ENCODE data around the gene CNOT6L. TPM values are rescaled to one million over a fixed set of nuclear protein-coding genes. Genes with fewer than 3 reads are reported as not detected.
A peak's percentile ranks its signal among the peaks of the same experiment; 100 is the strongest.
"Not testable (repeated sequence)": the region's sequence is repeated elsewhere in the genome, so short reads cannot be mapped to it uniquely, and the experiment has no call there.

CNOT6L gene
- total RNA-seq, 1 experiment from 2014 or later, result 31.9 TPM

DNA sequence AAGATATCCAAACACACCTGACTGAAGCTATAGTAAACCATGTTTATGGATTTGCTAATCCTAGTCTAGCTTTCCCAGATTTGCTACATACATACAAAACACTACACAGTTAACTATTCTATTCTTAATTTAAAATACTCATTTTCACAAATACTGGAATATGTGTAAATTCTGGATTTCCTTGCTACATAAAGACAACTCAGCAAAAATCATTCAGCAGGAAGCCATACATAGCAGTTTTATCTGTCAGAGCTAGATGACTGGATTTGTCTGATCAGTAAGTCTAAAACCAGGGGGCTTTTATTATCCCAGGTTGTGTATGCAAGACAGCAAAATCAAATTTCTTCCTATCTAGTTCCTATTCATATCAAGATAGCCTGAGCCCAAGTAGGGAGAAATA is 98.1 kb downstream of the CNOT6L start:
- Histone ChIP-seq H3K4me3 (no peak overlapping the region), H3K27ac (no peak overlapping the region), H3K27me3 (no peaks in the 10 kb centered on the region), H3K4me1 (no peaks in the 10 kb centered on the region), H3K9me3 (replicated peaks) (no peaks in the 10 kb centered on the region), H3K36me3 (peaks cover 35% of the 10 kb centered on the region)
- no peak for DNase-seq

DNA sequence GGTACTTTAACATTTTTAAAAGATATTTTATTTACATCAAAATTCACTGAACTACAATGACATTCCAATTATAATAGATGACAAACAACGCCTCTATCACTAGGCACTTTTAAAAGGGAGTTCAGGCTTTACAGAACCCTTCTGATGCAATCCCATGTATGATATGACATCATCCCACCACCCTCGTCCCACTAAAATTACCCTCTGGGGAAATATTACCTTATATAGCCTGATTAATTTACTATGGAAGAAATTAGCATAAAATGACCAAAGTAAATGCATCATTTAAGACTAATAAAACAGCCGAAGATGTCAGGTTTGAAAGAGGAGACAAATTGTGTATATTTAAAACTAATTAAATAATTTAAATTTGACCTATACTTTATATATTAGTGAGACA is 100.7 kb downstream of the CNOT6L start:
- not testable (repeated sequence) for H3K27ac ChIP-seq; H3K9me3 ChIP-seq (replicated peaks); H3K4me1 ChIP-seq; H3K27me3 ChIP-seq; DNase-seq; H3K4me3 ChIP-seq
- peaks cover 46% of the 10 kb centered on the region for H3K36me3 ChIP-seq

DNA sequence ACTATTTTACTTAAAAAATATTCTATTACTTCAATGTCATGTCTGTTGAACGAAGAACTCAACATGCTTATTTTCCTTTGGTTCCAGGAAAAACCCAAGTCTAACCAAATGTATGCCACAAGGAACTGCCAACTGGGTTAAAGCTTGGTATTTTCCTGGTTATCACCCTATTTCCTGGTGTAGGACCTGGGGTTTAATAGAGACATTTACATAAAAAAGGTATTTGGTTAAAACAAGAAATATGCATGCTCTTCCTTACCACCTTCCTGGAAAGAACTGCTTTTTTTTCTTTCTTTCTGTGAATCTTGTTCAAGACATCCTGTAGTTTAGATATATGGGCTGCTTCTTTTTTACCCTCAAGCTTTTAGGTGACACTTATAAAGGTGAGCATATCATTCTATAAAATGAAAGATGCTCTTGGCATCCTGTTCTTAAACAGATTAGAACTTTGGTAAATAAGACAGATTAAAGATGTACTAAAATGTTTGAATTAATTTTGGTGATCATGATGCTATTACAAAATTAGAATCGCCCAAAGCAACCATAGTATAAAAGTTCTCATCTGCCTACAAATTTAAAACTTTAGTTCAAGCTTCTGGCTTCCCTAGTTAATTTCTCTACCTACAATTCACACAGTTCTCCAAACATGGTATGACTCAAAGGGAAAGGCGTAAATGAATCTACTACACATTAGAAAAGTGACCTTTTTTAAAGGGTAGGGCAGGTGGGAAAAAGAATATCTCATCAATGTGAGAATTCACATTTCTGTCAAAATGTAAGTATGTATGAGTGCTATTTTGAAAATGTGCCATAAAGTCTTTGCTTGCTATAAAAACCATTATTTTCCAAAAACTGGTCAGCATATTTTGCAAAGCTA is 103.5 kb downstream of the CNOT6L start:
- peaks cover 29% of the 10 kb centered on the region for H3K36me3 ChIP-seq
- H3K27me3 ChIP-seq, result no peaks in the 10 kb centered on the region
- no peak overlapping the region for H3K4me3 ChIP-seq
- H3K9me3 ChIP-seq (replicated peaks), result no peaks in the 10 kb centered on the region
- H3K27ac ChIP-seq, result no peak overlapping the region
- DNase-seq, result no peak
- H3K4me1 ChIP-seq, result no peaks in the 10 kb centered on the region

DNA sequence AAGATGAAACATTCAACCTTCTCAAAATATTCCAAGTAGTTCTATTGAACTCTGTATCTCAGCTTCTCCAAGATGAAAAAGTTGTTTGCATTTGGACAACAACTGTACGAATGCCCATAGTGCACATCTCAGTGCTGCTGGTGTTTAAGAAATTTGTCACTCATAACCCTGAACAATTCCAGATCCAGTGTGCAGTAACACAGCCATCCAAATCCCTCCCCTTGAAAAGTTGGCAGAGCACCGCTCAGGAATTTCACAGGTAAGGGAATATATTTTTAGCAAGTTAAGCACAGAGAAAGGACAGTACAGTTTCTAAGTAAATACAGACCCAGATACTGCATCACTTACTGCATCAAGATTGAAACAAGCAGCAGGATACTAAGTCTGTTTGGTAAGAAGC is 104.7 kb downstream of the CNOT6L start:
- no peak overlapping the region for H3K27ac ChIP-seq

DNA sequence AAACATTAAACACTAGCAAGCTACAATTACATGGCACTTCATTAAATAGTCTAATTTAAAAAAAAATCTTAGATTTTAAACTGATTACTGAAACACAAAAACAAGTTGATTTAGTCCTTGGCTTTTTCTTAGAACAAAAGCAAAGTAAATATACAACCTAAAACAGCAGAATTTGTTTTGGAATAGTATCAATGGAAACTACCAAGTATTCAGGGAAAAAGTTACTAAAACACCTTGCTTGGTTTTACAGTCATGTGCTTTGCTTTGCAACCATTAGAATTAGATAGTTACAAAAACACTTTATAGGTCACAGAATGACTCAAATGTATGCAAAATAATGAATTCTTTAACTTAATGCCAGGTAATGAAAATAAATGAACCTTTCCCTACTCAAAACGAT is 105.3 kb downstream of the CNOT6L start:
- Histone ChIP-seq H3K27ac (no peak overlapping the region), H3K4me1 (no peaks in the 10 kb centered on the region), H3K9me3 (replicated peaks) (no peaks in the 10 kb centered on the region), H3K36me3 (peaks cover 22% of the 10 kb centered on the region), H3K4me3 (no peak overlapping the region), H3K27me3 (no peaks in the 10 kb centered on the region)
- no peak for DNase-seq

More for the DNA sequence above, 104.7 kb downstream of the CNOT6L start:
- no peaks in the 10 kb centered on the region for H3K9me3 ChIP-seq (replicated peaks)
- H3K4me3 ChIP-seq, result no peak overlapping the region
- H3K4me1 ChIP-seq, result no peaks in the 10 kb centered on the region
- no peaks in the 10 kb centered on the region for H3K27me3 ChIP-seq
- peaks cover 24% of the 10 kb centered on the region for H3K36me3 ChIP-seq
- no peak for DNase-seq

DNA sequence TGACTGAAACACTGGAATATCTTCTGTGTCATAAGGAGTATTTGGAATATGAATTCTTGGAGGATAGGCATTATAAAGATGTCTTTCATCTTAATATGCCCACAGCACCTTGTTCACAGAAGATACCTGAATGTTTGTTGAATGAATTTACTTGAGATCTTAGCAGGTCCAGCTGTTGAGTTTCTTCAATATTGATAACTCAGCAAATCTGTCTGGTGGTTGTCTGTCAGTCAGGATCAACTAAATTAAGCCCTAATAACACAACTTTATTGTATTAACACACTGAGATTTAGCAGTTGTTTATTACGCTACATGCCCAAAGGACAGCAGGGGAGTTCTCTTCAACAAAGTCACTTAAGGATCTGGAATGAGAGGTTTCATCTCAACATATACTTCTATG is 106.5 kb downstream of the CNOT6L start:
- Histone ChIP-seq H3K9me3 (replicated peaks) (no peaks in the 10 kb centered on the region), H3K27me3 (no peaks in the 10 kb centered on the region), H3K36me3 (peaks cover 22% of the 10 kb centered on the region), H3K4me1 (no peaks in the 10 kb centered on the region), H3K4me3 (no peak overlapping the region), H3K27ac (no peak overlapping the region)
- no peak for DNase-seq

DNA sequence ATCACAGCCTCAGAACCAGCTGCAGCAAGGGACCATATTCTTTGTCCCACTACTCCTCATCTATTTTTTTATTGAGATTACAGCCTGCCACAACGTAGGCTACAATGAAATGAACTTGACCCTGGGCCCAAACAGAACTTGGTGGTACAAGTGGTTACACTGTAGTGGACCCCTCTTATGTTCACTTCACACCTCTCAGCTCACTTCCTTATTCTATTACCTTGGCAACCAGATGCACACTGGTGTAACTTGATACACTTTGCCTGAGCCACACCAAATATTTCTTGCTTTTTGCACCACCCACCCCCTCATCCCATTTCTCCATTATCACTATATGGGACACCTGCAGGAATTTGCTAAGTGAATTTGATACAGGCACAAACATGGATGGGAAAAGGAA is 107.7 kb downstream of the CNOT6L start:
- no peak for DNase-seq
- no peaks in the 10 kb centered on the region for H3K9me3 ChIP-seq (replicated peaks)
- H3K4me3 ChIP-seq, result no peak overlapping the region
- H3K27ac ChIP-seq, result no peak overlapping the region
- H3K4me1 ChIP-seq, result no peaks in the 10 kb centered on the region
- H3K36me3 ChIP-seq, result peaks cover 17% of the 10 kb centered on the region
- H3K27me3 ChIP-seq, result no peaks in the 10 kb centered on the region

DNA sequence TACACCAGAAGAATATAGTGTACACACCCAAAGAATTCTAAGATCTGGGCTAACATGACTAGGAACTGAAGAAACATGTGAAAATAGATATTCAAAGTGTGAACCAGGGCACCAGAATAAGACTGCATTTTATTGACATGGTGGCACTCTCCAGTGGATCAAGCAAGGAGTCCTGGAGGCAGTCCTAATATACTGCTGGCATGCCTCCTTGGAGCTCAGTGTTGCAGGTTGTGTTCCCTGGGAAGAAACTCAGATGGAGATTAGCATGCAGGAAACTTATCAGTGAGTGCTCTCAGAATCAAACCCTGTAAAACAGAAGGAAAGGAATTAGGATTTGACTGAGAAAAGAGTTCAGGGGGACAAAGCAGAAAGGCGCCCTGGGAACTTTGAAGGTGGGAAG is 108.5 kb downstream of the CNOT6L start:
- no peak for DNase-seq
- H3K36me3 ChIP-seq, result peaks cover 11% of the 10 kb centered on the region
- no peak overlapping the region for H3K27ac ChIP-seq
- H3K4me3 ChIP-seq, result no peak overlapping the region
- H3K4me1 ChIP-seq, result no peaks in the 10 kb centered on the region
- H3K27me3 ChIP-seq, result no peaks in the 10 kb centered on the region
- no peaks in the 10 kb centered on the region for H3K9me3 ChIP-seq (replicated peaks)

DNA sequence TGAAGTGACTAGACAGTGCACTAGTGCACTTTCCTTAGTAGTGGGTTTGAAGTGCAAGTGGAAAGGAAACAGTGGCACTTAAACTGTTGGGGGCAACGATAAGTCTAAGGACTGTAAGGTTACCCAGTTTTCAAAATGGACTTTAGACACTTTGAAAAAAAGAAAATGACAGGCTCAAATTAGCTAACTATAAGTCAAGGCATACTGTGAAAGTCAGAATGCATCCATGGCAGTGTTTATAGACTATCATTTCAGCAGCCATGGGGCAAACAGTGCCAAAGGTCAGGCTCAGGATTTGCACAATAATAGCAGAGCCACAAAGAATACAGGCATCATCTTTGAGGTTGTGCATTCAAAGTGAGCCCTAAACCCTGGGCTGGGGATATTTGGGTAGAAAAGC is 109.1 kb downstream of the CNOT6L start:
- DNase-seq, result no peak

DNA sequence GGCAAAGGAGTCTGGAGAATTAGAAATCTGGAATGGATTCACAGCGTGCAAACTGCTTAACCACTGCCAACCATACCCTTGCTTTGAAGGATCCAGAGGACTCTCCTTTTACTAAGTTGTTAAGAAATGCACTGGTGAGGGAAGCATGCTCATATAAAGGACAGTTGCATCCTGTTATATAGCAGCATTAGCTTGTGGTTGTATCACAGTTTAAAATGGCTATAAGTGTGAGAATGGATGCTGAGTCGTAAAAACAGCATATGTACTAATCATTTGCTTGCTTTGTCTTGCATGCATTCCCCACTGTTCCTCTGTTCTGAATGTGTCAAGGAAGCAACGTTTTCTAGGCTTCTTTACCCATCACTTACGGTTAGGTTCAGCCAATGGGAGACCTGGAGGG is 112.5 kb downstream of the CNOT6L start:
- H3K27ac ChIP-seq, result no peak overlapping the region
- no peaks in the 10 kb centered on the region for H3K27me3 ChIP-seq
- no peak for DNase-seq
- H3K9me3 ChIP-seq (replicated peaks), result no peaks in the 10 kb centered on the region
- no peaks in the 10 kb centered on the region for H3K36me3 ChIP-seq
- peaks cover 2% of the 10 kb centered on the region for H3K4me1 ChIP-seq
- H3K4me3 ChIP-seq, result no peak overlapping the region

More for the DNA sequence above, 109.1 kb downstream of the CNOT6L start:
- H3K4me1 ChIP-seq, result no peaks in the 10 kb centered on the region
- peaks cover 7% of the 10 kb centered on the region; the same call in 1 of the 2 replicates for H3K36me3 ChIP-seq
- no peak overlapping the region for H3K27ac ChIP-seq
- no peaks in the 10 kb centered on the region for H3K9me3 ChIP-seq (replicated peaks)
- H3K27me3 ChIP-seq, result no peaks in the 10 kb centered on the region
- no peak overlapping the region for H3K4me3 ChIP-seq

DNA sequence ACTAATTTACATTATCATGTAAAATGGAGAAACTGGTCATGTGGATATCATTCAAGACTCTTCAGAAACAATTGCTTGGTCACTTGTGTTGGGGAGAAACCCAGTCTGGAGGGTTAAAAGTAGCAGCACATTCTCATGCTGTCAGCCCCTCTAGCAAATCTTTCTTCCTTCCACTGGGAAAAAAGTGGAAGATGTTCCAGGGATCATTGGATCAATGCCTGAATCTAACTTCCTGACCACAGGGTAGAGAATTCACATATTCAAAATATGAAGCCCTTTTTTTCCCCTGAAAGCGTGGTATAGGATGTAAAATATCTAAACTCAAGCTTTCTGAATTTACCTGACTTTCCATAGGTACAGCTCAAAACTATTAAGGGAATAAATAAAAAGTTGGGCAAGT is 115.5 kb downstream of the CNOT6L start:
- no peak for DNase-seq
- no peaks in the 10 kb centered on the region for H3K27me3 ChIP-seq
- H3K36me3 ChIP-seq, result no peaks in the 10 kb centered on the region
- H3K27ac ChIP-seq, result no peak overlapping the region
- H3K4me3 ChIP-seq, result no peak overlapping the region
- H3K9me3 ChIP-seq (replicated peaks), result no peaks in the 10 kb centered on the region
- peaks cover 26% of the 10 kb centered on the region for H3K4me1 ChIP-seq

DNA sequence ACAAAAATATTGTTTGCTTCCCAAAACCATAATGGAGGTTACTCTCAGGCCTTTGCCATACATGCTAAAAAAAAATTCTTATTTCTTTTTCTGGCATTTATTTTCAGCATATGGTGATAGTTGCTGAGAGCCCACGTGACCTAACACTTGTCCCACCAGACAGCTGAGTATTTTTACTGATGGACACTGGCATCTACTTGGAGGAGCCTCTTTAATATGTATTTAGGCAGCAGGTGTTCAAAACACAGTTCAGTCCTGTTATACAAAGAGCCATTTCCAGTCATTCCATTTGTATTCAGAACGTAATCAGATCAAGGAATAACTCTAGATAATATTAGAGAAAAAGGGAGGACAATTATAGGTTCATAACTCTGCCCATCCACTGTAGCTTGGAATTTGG is 118.0 kb downstream of the CNOT6L start:
- no peaks in the 10 kb centered on the region for H3K36me3 ChIP-seq
- peak; percentile 29 to 63 for DNase-seq
- H3K27ac ChIP-seq, result peak overlapping the region; percentile 17
- H3K4me3 ChIP-seq, result no peak overlapping the region
- no peaks in the 10 kb centered on the region for H3K27me3 ChIP-seq
- H3K9me3 ChIP-seq (replicated peaks), result no peaks in the 10 kb centered on the region
- H3K4me1 ChIP-seq, result peaks cover 38% of the 10 kb centered on the region

DNA sequence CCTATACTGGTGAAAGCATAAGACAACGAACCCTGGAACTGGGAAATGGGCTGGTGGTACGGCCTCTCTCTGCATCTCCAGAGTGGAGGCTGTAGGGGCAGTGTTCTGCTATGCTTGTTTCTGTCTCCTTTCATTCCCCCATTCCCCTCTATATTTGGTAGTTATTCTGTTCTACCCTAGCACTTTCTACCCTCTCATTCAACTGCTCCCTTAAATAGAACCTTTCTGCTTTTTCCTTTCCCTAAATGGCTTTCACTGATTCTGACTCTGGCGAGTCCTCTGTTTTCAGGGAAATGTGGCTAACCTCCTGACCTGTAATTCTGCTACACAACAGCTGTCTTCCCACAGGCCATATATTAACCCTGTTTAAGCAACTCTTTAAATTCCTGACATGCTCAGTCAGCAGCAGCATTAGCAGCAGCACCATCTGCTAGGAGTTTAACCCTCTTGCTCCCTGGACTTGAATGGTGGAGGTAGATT is 119.4 kb downstream of the CNOT6L start:
- H3K27me3 ChIP-seq, result no peaks in the 10 kb centered on the region
- peak overlapping the region; percentile 28 for H3K27ac ChIP-seq
- H3K4me1 ChIP-seq, result peaks cover 50% of the 10 kb centered on the region
- no peak overlapping the region for H3K4me3 ChIP-seq
- peak; percentile 87 to 95 for DNase-seq
- H3K36me3 ChIP-seq, result no peaks in the 10 kb centered on the region
- H3K9me3 ChIP-seq (replicated peaks), result no peaks in the 10 kb centered on the region

DNA sequence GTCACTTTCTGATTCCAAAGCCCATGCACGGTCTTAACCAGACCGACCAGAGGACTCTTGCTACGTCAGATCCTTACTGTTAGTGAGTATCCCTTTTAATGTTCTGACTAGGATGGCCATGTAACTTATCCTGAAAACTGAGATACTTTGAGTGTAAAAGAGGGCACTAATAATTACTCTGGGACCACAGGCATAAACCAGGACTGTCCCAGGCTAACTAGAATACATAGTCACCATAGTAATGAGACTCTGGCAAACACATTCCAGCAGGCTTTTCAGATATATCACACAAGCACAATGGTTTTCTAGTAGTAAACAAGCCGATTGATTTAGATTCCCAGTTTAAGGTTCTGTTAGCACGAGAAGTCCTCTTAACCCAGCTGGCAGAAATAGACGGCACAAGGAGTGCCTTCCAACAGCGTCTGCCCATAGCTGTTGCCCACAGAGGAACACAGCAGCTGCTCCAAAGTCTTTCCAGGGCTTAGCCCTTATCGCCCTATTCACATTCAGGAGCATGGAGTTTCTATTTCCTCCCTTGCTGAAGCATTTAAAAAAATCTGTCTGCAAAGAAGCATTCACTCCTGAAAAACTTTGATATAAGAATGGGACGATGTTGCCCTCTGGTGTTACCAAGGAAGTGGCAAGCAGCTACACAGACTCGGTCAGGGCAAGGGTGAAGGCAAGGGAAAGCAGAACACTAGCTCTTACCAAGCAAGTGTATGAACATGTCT is 121.1 kb downstream of the CNOT6L start:
- Histone ChIP-seq H3K27me3 (no peaks in the 10 kb centered on the region), H3K4me1 (peaks cover 50% of the 10 kb centered on the region), H3K9me3 (replicated peaks) (no peaks in the 10 kb centered on the region), H3K27ac (peak overlapping the region; percentile 19), H3K36me3 (no peaks in the 10 kb centered on the region), H3K4me3 (peak overlapping the region; percentile 11)
- DNase-seq, result peak; percentile 72 to 87

DNA sequence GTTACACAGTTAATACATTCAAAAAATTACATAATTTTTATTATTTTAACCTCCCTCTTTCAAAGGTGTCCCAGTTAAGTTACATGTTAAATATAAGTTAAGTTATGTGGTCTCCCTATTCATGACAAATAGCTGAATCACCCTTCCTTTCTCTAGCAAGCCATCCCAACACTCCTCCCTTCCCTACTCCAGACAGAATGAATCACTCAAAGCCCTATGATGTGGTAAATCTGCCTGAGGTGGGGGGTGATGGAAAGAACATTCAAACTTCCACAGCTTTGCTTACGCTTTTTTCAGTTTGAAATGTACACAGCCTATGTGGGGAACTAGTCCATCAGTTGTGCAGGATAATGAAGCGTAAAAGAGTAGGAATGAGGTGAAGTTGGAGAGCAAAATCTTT is 123.4 kb downstream of the CNOT6L start:
- Histone ChIP-seq H3K27me3 (no peaks in the 10 kb centered on the region), H3K9me3 (replicated peaks) (no peaks in the 10 kb centered on the region), H3K4me3 (no peak overlapping the region), H3K27ac (peak overlapping the region; percentile 27; the same call in 1 of the 2 replicates), H3K4me1 (peaks cover 38% of the 10 kb centered on the region), H3K36me3 (no peaks in the 10 kb centered on the region)
- DNase-seq, result peak; percentile 52 to 71

Data from SJCRH30 (cell line).